B cell (primary cell): ENCODE measurements around the gene GABRR3. TPM values are rescaled to one million over a fixed set of nuclear protein-coding genes. Genes with fewer than 3 reads are reported as not detected.

ENCODE experiments used
- ATAC-seq: fragments of 200-7000 bp; cut with Tn5 transposase; one replicate; pipeline ENCODE4 v1.10.0; 2021; ENCODE audit warnings: low read depth, mild to moderate bottlenecking, moderate number of reproducible peaks, moderate library complexity
- CTCF ChIA-PET: fragments of 350-600 bp; sonication (Branson Sonifier 250); formaldehyde crosslinking; loops from one replicate; lab custom pipeline; 2021; ENCODE audit warnings: antibody characterized with exemption, inconsistent platforms; lab: Charles Lee
- POLR2A ChIA-PET: fragments of 350-600 bp; sonication (Branson Sonifier 250); formaldehyde crosslinking; loops from one replicate; lab custom pipeline; 2021; ENCODE audit warnings: antibody characterized with exemption; lab: Charles Lee
- DNase-seq: peaks from one replicate; pipeline ENCODE4 v3.0.0; 2013
- H2AFZ ChIP-seq: 2 replicates; pipeline ENCODE4 v1.6.1; 2012; ENCODE audit warnings: mild to moderate bottlenecking, low read depth, low read length; ENCODE audit not compliant: insufficient read depth, poor library complexity, severe bottlenecking
- H3K27ac ChIP-seq, 2 donors: 1 replicate in 1 of 2; 2 replicates in 1 of 2; pipeline ENCODE4 v1.5.1; 2012 to 2013; ENCODE audit warnings: low read length in 2 of 2, mild to moderate bottlenecking in 2 of 2, moderate library complexity in 1 of 2
- H3K27me3 ChIP-seq, 4 experiments: fragments of 200-600 bp in 1 of 4; sonication (generic) in 1 of 4; replicated peaks in 1 of 4; 1 replicate in 2 of 4; 2 replicates in 2 of 4; pipeline versions ENCODE4 v1.6.1 to v1.7.0; 2013 to 2016; ENCODE audit warnings: low read length in 3 of 4, mild to moderate bottlenecking in 2 of 4, mixed read lengths in 1 of 4, moderate library complexity in 1 of 4; ENCODE audit not compliant: insufficient read depth in 4 of 4, control insufficient read depth in 3 of 4; ENCODE audit errors: control extremely low read depth in 1 of 4
- H3K36me3 ChIP-seq, 2 experiments: replicated peaks in 1 of 2; 1 replicate in 1 of 2; 2 replicates in 1 of 2; pipeline versions ENCODE4 v1.6.1 to v1.7.1; 2013; ENCODE audit warnings: low read length in 1 of 2; ENCODE audit not compliant: insufficient read depth in 2 of 2, control insufficient read depth in 1 of 2; ENCODE audit errors: control extremely low read depth in 1 of 2, extremely low read depth in 1 of 2
- H3K4me1 ChIP-seq, 2 donors: fragments of 200-600 bp in 1 of 2; sonication (generic) in 1 of 2; 1 replicate in 1 of 2; 2 replicates in 1 of 2; pipeline versions ENCODE4 v1.5.1 to v1.6.1; 2013 to 2017; ENCODE audit warnings: low read length in 2 of 2; ENCODE audit not compliant: control insufficient read depth in 2 of 2, insufficient read depth in 2 of 2
- H3K4me2 ChIP-seq: replicated peaks from 2 replicates; pipeline ENCODE3; 2012; ENCODE audit warnings: mild to moderate bottlenecking, low read depth, low read length; ENCODE audit not compliant: poor library complexity, severe bottlenecking
- H3K4me3 ChIP-seq, 5 experiments: fragments of 200-600 bp in 1 of 5; sonication (generic) in 1 of 5; 1 replicate in 3 of 5; 2 replicates in 2 of 5; pipeline versions ENCODE4 v1.5.1 to v1.7.0; 2011 to 2016; ENCODE audit warnings: low read length in 4 of 5, mild to moderate bottlenecking in 4 of 5, low read depth in 2 of 5, control low read depth in 1 of 5, moderate library complexity in 1 of 5; ENCODE audit not compliant: insufficient read depth in 1 of 5; ENCODE audit errors: control extremely low read depth in 1 of 5, extremely low read depth in 1 of 5
- H3K79me2 ChIP-seq: fragments of 200-600 bp; sonication (generic); one replicate; pipeline ENCODE4 v1.6.0; 2016; ENCODE audit warnings: low read length; ENCODE audit not compliant: control insufficient read depth, insufficient read depth
- H3K9ac ChIP-seq: fragments of 200-600 bp; sonication (generic); 2 replicates; pipeline ENCODE4 v1.6.1; 2017; ENCODE audit warnings: mild to moderate bottlenecking, low read length, moderate library complexity
- H3K9me3 ChIP-seq, 3 donors: one replicate each; pipeline versions ENCODE4 v1.6.1 to v1.7.1; 2013; ENCODE audit warnings: low read length in 2 of 3; ENCODE audit not compliant: control insufficient read depth in 2 of 3, insufficient read depth in 1 of 3; ENCODE audit errors: control extremely low read depth in 1 of 3
- H4K20me1 ChIP-seq: 2 replicates; pipeline ENCODE4 v1.6.0; 2012; ENCODE audit warnings: mild to moderate bottlenecking, low read length; ENCODE audit not compliant: insufficient read depth, control insufficient read depth, poor library complexity, severe bottlenecking
- H3K27ac Mint-ChIP-seq: one replicate; pipeline ENCODE4 v1.8.0; 2021; ENCODE audit warnings: mixed read lengths
- H3K27me3 Mint-ChIP-seq: one replicate; pipeline ENCODE4 v1.8.0; 2021; ENCODE audit warnings: mixed read lengths
- H3K4me1 Mint-ChIP-seq: one replicate; pipeline ENCODE4 v1.8.0; 2021; ENCODE audit warnings: mixed read lengths
- H3K4me3 Mint-ChIP-seq: one replicate; pipeline ENCODE4 v1.8.0; 2021; ENCODE audit warnings: mixed read lengths
- H3K9me3 Mint-ChIP-seq: one replicate; pipeline ENCODE4 v1.8.0; 2022; ENCODE audit warnings: mixed read lengths; ENCODE audit not compliant: insufficient read depth
- CTCF ChIP-seq: fragments of 200-600 bp; IDR thresholded peaks from one replicate; pipeline ENCODE4 v1.8.0; 2022; ENCODE audit warnings: antibody characterized with exemption, mild to moderate bottlenecking
- EZH2 ChIP-seq: IDR thresholded peaks from 2 replicates; pipeline ENCODE4 v1.6.1; 2012; ENCODE audit warnings: borderline replicate concordance, low read depth, mild to moderate bottlenecking, moderate library complexity, low read length; ENCODE audit not compliant: insufficient read depth, poor library complexity, severe bottlenecking
- WGBS: methylation state at CpG from one replicate; pipeline ENCODE4 v1.1.5; 2013; ENCODE audit warnings: missing lambda C conversion rate; ENCODE audit not compliant: insufficient coverage; 5-methylcytosine and 5-hydroxymethylcytosine counted together
- intact Hi-C: fragments of 100-400 bp; cut with micrococcal nuclease; formaldehyde crosslinking; loops from one replicate; pipeline ENCODE4 v1.10.0; 2022
- polyA plus RNA-seq: library from polyadenylated mRNA; depleted of rRNA; stranded (reverse); fragments of >200 nt; gene quantifications from 2 replicates; pipeline ENCODE4 v1.2.3, GENCODE V29; 2012
- total RNA-seq, 2 donors: library from RNA; stranded (reverse); fragments of 120-200 nt in 1 of 2; gene quantifications; 1 replicate in 1 of 2; 2 replicates in 1 of 2; pipeline versions ENCODE4 v1.2.3 to v1.2.4, GENCODE V29; 2013 to 2022

Gene GABRR3
- total and polyA plus RNA-seq, 2 donors (not counting 1 experiment from before 2014, with no cell fraction given): not detected

- ATAC-seq: no peak
- no CpG with 5 or more reads among the region's 2 CpGs for WGBS
- no peak overlapping the region for H3K4me2 ChIP-seq
- ChIA-PET CTCF (interaction anchor here (1.1 kb wide), 1 partner anchor 8 kb away, joined by 3 read pairs; no protein-coding TSS in a partner anchor), POLR2A (no interaction called here)
- H3K79me2 ChIP-seq: no peaks in the 10 kb centered on the region
- no peak for DNase-seq
- H3K27me3 Mint-ChIP-seq: peaks cover 11% of the 10 kb centered on the region
- H3K4me3 ChIP-seq: no peak overlapping the region
- H3K9me3 ChIP-seq: no peaks in the 10 kb centered on the region
- no peaks in the 10 kb centered on the region for H4K20me1 ChIP-seq
- H3K4me1 Mint-ChIP-seq: no peaks in the 10 kb centered on the region
- no peak overlapping the region for H3K27ac ChIP-seq
- no peaks in the 10 kb centered on the region for H3K4me1 ChIP-seq
- H2AFZ ChIP-seq: no peak overlapping the region
- intact Hi-C loops: no loop called here
- no peak overlapping the region for H3K4me3 Mint-ChIP-seq
- H3K27ac Mint-ChIP-seq: no peak overlapping the region
- no peaks in the 10 kb centered on the region for H3K9me3 Mint-ChIP-seq
- no peak overlapping the region for H3K9ac ChIP-seq
- TF ChIP-seq EZH2 (no peak), CTCF (no peak)
- no peaks in the 10 kb centered on the region for H3K36me3 ChIP-seq
- H3K27me3 ChIP-seq: no peaks in the 10 kb centered on the region
Observed at GRCh38 chr3:97993526-97993925, 41.6 kb downstream of the GABRR3 start.

- H3K9me3 ChIP-seq: no peaks in the 10 kb centered on the region
- CTCF ChIA-PET: interaction anchor here (1.1 kb wide), 2 partner anchors 9 to 29 kb away, joined by 3 read pairs; no protein-coding TSS in a partner anchor
- 63% methylated on average over 2 of the region's 2 CpGs for WGBS
- no peaks in the 10 kb centered on the region for H4K20me1 ChIP-seq
- no peak overlapping the region for H3K4me2 ChIP-seq
- no peaks in the 10 kb centered on the region for H3K9me3 Mint-ChIP-seq
- POLR2A ChIA-PET: no interaction called here
- no peaks in the 10 kb centered on the region for H3K79me2 ChIP-seq
- H3K27me3 Mint-ChIP-seq: peaks cover 11% of the 10 kb centered on the region
- intact Hi-C loops: no loop called here
- H3K4me3 ChIP-seq: no peak overlapping the region
- H3K27ac Mint-ChIP-seq: no peak overlapping the region
- H3K27ac ChIP-seq: no peak overlapping the region
- H3K4me1 ChIP-seq: no peaks in the 10 kb centered on the region
- H3K9ac ChIP-seq: no peak overlapping the region
- no peaks in the 10 kb centered on the region for H3K4me1 Mint-ChIP-seq
- H2AFZ ChIP-seq: no peak overlapping the region
- no peak for DNase-seq
- ATAC-seq: no peak
- H3K4me3 Mint-ChIP-seq: no peak overlapping the region
- H3K36me3 ChIP-seq: no peaks in the 10 kb centered on the region
- no peaks in the 10 kb centered on the region for H3K27me3 ChIP-seq
- TF ChIP-seq EZH2: no peak
- TF ChIP-seq CTCF: no peak
Observed at GRCh38 chr3:97992547-97993173, 42.5 kb downstream of the GABRR3 start.
